HUDEP-2 (cell line): ENCODE data around the gene SS18L1.

Experiments used
- DNase-seq, 76 experiments: peaks; one replicate each; lab custom pipeline; 2025; ENCODE audit not compliant: unreplicated experiment in 76 of 76; lab: John Stamatoyannopoulos, UW

The SS18L1 gene

DNA sequence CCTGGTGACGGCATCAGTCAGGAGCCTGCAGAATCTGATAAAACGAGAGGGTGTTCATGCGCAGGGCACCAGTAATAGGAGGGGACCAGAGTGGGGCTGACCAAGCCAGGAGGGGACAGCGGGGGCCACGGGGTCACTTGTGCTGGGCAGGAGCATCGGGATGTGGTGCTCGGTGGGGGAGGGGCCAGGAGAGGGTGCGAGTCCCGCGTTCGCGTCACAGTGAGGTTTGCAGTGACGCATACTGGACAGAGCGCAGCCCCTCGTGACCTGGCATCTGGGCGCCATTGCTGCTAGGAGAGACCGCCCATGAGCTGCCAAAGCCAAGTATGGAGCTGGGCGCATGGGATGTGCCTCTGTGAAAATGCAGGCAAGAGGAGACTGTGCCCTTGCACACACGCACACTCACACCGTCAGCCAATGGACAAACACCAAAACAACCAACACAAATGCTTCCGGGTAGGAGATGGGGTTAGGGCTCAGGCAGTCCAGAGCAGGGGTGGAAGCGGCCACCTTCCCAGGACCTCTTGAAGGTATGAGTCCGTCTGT is 25.4 kb downstream of the SS18L1 start:
- DNase-seq, result no peak

DNA sequence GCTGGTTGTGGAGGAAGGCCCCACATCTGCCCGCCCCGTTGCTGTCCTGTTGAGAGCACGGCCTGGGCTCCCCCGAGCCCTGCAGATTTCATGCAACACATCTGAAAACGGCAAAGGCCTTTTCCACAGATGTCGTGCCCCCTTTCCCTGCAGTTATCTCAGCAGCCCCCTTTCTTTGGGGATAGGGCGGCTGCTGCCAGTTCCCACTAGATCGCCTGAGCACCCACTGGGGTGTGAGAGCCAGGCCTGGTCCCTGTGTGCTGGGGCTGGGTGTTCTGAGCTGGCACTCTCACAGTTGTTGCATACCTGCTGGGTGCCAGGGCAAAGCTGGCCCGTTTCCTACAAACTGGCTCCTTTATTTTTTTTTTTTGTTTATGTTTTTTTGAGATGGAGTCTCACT is 27.0 kb downstream of the SS18L1 start:
- no peak for DNase-seq

- DNase-seq, result no peak
Measured at GRCh38 chr20:62171245-62171644, 27.7 kb downstream of the SS18L1 start.

GRCh38 chr20:62172666-62173065 is 29.1 kb downstream of the SS18L1 start:
- no peak for DNase-seq

- no peak for DNase-seq
Measured at GRCh38 chr20:62174021-62174804, 30.6 kb downstream of the SS18L1 start.

DNA sequence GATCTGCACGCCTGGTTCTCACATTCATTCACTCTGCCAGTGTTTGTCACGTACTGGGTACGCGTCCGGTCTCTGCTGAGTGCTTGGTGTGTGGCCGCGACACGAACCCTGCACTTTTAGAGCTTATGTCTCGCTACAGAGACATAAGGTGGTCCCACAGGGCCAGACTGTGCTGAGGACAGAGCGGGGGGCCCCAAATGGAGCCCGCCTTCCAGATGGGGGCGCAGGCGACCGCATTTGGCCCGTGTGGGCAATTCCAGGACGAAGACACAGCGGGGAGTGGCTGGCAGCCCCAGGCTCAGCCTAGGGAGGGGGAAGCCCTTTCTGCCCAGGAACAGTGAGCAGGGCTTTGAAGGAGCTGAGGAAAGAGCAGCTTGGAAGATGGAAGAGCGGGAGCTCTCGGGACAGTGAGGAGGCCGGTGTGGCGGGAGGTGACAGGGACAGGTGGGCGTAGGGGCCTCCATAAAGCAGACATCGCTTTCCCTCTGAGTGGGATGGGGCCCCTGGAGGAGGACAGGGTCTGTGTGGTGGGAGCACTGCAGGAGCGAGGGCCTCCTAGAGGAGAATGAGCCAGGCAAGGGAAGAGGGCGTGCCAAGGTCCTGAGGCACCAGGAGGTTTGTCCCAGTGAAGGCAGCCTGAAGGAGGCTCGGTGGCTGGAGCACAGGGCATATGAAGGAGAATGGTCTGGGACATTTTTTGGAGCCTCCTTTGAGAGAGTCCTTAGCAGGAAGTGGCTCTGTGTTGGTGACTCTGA is 31.5 kb downstream of the SS18L1 start:
- DNase-seq, result no peak

- DNase-seq, result no peak
Measured at GRCh38 chr20:62175711-62176110, 32.1 kb downstream of the SS18L1 start.

DNA sequence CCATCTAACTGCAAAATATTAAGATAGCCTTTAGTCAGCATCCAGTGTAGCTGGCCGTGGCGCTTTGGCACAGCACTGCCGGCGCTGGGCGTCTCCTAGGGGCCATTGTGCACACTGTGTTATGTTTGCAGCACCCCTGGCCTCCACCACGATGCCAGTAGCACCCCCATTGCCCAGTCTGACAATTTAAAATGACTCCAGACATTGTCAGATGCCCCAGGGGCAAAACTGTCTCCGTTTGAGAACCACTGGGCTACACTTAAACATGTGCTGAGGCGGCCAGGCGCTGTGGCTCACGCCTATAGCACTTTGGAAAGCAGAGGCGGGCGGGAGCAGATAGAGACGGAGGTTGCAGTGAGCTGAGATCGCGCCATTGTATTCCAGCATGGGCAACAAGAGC is 33.3 kb downstream of the SS18L1 start:
- DNase-seq, result no peak

DNA sequence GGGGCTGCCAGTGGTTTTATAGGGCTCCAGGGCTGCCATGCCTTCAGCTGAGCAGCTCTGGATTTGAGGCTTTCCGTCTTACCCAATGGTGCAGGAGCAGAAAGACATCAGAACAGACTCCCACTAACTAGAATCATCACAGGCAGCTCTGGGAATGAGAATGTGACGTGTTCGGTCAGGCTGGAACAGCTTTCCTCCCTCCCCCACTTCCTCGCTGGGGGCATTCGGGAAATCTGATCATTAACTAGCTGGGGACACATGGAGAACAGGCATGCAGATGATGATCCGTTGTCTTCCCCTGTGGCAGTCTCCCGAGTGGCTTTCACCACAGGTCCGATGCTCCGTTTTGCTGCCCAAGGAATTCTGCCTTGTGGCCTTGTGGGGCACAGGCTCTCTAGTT is 33.7 kb downstream of the SS18L1 start:
- DNase-seq, result no peak

DNA sequence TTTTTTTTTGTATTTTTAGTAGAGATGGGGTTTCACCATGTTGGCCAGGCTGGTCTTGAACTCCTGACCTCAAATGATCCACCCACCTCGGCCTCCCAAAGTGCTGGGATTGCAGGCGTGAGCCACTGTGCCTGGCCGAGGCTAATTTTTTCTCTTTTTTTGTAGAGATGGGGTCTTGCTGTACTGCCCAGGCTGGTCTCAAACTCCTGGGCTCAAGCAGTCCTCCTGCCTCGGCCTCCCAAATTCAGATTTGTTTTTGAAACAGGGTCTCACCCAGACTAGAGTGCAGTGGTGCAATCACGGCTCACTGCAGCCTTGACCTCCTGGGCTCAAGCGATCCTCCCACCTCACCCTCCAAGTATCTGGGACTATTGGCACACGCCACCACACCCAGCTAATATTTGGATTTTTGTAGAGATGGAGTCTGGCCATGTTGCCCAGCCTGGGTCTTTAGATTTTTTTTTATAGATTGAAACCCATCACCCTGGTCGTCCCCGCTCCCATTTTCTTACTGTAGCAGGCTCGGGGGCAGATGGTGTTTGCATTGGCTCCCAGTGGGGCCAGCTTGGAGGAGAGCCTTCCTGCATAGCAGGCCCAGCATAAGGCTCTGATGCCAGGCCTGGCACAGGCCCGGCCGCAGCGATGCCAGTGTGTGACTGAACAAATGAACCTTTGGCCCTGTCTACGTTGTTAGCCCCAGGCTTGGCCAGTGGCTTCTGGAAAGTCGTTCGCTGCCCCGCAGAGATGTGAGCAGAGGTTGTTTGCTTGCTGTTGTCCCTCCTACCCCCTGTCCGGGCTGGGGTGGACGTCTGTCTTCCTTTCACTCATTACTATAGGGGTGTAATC is 35.0 kb downstream of the SS18L1 start:
- DNase-seq, result no peak

DNA sequence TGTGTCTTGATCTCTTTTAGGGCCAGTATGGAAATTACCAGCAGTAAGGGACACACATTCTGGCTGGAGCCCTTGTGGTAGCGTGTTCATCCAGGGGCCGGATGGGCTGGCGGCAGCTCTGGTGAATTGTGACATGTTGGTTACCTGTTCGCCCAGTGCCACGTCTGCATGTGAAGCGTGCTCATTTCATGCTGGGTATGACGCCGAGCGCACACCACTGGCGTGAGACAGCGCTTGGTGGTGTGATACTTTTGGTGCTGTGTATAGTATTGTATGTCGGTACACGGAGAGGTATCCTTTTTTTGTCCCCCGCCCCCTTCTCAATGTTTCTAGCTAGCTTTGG is 35.6 kb downstream of the SS18L1 start:
- DNase-seq, result no peak

DNA sequence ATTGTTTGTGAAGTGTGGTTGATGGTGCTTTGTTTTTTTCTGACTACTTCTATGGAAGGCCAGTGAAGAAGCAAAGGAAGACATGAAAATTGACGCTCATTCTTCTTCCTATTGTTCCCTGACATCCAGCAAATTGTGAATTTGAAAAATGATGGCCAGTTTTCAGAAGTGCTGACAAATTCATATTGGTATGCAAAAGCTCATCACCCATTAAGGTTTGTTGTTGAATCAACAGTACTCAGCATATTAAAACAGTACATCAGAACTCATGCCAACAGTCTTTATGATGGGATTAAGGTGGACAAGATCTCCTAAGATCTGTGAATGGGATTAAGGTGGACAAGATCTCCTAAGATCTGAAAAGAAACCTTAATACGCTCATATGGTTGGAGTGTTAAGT is 38.2 kb downstream of the SS18L1 start:
- DNase-seq, result no peak

- DNase-seq, result peak in 74 of 76 experiments; percentile 47 to 98 (median 88)
Measured at GRCh38 chr20:62182469-62183425, 39.2 kb downstream of the SS18L1 start, which contains the start of gene MTG2. TSS of gene MTG2 (plus strand) at chr20:62183028. CDS start at chr20:62193421, 10,393 bp downstream.

DNA sequence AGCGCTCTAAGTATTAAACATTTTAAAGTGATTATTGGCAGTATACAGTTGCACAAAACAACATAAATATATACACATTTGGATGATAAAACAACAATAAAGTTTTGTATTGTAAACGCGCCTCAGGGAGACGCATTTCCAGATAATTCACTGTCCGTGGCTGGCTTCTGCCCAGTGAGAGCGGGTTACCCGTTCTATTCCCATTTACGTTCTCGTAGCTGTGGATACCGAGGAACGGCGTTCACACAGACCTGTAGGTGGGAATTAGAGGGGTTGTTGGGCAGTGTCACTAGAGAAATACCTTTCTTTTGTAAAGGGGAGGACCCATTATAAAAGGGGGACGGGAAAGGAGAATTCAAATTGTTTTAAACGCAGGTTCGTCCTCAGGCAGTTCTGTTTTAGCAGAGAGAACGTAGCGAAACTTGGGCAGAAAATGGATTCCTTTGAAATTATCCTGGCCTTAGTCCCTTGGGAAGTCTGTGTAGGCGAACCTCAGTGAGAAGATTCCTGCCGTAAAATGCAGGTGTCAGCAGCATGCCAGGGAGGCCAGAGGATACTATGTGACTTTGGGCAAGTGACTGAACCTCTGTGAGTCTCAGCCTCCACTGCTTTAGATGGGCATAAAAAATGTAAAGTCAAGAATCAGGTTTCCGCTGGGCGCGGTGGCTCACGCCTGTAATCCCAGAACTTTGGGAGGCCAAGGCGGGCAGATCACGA is 40.0 kb downstream of the SS18L1 start:
- DNase-seq, result peak in 2 of 76 experiments; percentile 3 to 19

DNA sequence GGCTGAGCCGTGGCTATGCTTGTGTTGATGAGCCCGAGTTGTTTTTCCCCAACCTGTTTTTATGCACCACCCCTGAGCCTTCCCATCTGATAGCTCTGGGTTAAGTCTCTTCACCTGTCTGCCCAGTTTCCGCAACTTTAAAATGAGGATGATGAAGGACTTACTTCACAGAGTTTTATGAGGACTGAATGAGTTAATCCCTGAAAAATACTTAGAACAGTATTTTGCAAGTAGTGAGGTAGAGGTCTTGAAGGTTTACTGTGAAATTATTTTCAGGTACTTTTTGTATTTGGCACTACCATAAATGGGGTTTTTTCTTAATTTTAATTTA is 42.5 kb downstream of the SS18L1 start:
- no peak for DNase-seq

GRCh38 chr20:62186887-62187866 is 43.6 kb downstream of the SS18L1 start:
- DNase-seq, result peak in 2 of 76 experiments; percentile 4 to 19

GRCh38 chr20:62190639-62191411 is 47.3 kb downstream of the SS18L1 start:
- DNase-seq, result no peak
